Heart right ventricle (tissue), 16 donors: ENCODE data around the gene ATXN2. TPM values are rescaled to one million over a fixed set of nuclear protein-coding genes. Genes with fewer than 3 reads are reported as not detected.

ENCODE experiments used
- ATAC-seq, 8 donors: fragments of 200-7000 bp; cut with Tn5 transposase; one replicate each; pipeline ENCODE4 v1.9.1; 2020; ENCODE audit warnings: mild to moderate bottlenecking in 8 of 8, moderate library complexity in 8 of 8, moderate number of reproducible peaks in 1 of 8
- DNase-seq, 2 donors: peaks; one replicate each; pipeline ENCODE4 v3.0.0-alpha.2; 2020
- H3K27ac ChIP-seq, 10 donors: fragments of 200-600 bp; sonication (generic) in 2 of 10; one replicate each; pipeline versions ENCODE4 v1.5.0 to v1.8.0; 2020 to 2022; ENCODE audit warnings: mild to moderate bottlenecking in 3 of 10
- H3K27me3 ChIP-seq, 7 donors: fragments of 200-600 bp; one replicate each; pipeline ENCODE4 v1.8.0; 2021 to 2022; ENCODE audit warnings: mild to moderate bottlenecking in 2 of 7
- H3K36me3 ChIP-seq, 9 donors: fragments of 200-600 bp; sonication (generic) in 1 of 9; one replicate each; pipeline versions ENCODE4 v1.5.0 to v1.8.0; 2020 to 2022; ENCODE audit warnings: mild to moderate bottlenecking in 2 of 9
- H3K4me1 ChIP-seq, 9 donors: fragments of 200-600 bp; sonication (generic) in 1 of 9; one replicate each; pipeline versions ENCODE4 v1.5.0 to v1.8.0; 2020 to 2022; ENCODE audit warnings: mild to moderate bottlenecking in 4 of 9
- H3K4me3 ChIP-seq, 10 donors: fragments of 200-600 bp; sonication (generic) in 2 of 10; one replicate each; pipeline versions ENCODE4 v1.5.0 to v1.8.0; 2020 to 2022; ENCODE audit warnings: mild to moderate bottlenecking in 7 of 10, moderate library complexity in 2 of 10
- H3K9me3 ChIP-seq, 11 donors: fragments of 200-600 bp in 10 of 11; sonication (generic) in 2 of 11; one replicate each; pipeline versions ENCODE4 v1.5.0 to v1.8.0; 2013 to 2022; ENCODE audit warnings: mild to moderate bottlenecking in 2 of 11, control low read depth in 1 of 11, moderate library complexity in 1 of 11
- CTCF ChIP-seq, 9 donors: fragments of 200-600 bp; sonication (generic) in 2 of 9; IDR thresholded peaks; one replicate each; pipeline versions ENCODE4 v1.5.0 to v1.8.0; 2021 to 2022; ENCODE audit warnings: antibody characterized with exemption in 9 of 9, mild to moderate bottlenecking in 5 of 9, moderate library complexity in 1 of 9
- WGBS, 2 donors: extraction: QIAGEN DNeasy Blood & Tissue Kit; methylation state at CpG; one replicate each; pipeline ENCODE4 v1.1.7; 2013; ENCODE audit warnings: inconsistent platforms in 1 of 2; 5-methylcytosine and 5-hydroxymethylcytosine counted together
- intact Hi-C, 10 donors: fragments of 100-400 bp; cut with DNase I; formaldehyde crosslinking; loops; one replicate each; pipeline versions ENCODE4 v1.11.1 to v1.14.2; 2022
- polyA plus RNA-seq, 2 donors: library from polyadenylated mRNA; stranded (reverse); fragments of 200-250 nt; gene quantifications; one replicate each; pipeline ENCODE4 v1.2.3, GENCODE V29; 2013
- total RNA-seq, 10 donors: library from RNA; stranded (reverse); fragmentation: NEBNext Ultra II Directional in 3 of 10; extraction: Animal tissue kit (Norgen Biotek cat#: 25700) in 3 of 10; gene quantifications; one replicate each; pipeline versions ENCODE4 v1.2.1 to v1.2.4, GENCODE V29; 2021 to 2023
- donor health status: Arrhythmogenic right ventricular cardiomyopathy.
- donor health status: ischemic (EF 13 %, LVEDD 7.1; RV severe dilation, severe dysfunction).
- donor health status: healthy with polysubstance abuse.
- donor health status: DM: no; HTN: yes; CAD: no.
- donor health status: DM: no; HTN: no; CAD: no.
- donor health status: ischemic (EF 25% LVEDD 6.9; RV normal size, moderate dysfunction).
- donor health status: ischemic (EF 25% LVEDD 5.7; RV mildly dilated, moderate dysfunction).
- donor health status: healthy.
- donor health status: DM: yes; HTN: yes; CAD: no.
- donor health status: Ischemic cardiomyopathy.
- donor health status: ischemic (EF 35%, LVEDD 5.7; RV mildly dilated, moderate dysfunction).
- donor health status: nonischemic (EF 11% LVEDD 7.7; RV severe dilation, severe dysfunction).
- donor health status: DM: yes; HTN: yes; CAD: no.
- donor health status: PGD.
- donor health status: ischemic (EF 29% LVEDD 5.4; RV normal size, mild dysfunction).
- donor health status: nonischemic (EF 23%, LVEDD 6.1; RV moderate dilation, normal function).

ATXN2 gene
- total and polyA plus RNA-seq, 12 donors = 18.8 to 69.9 (median 55.0) TPM

GRCh38 chr12:111442301-111443045 is 156.6 kb downstream of the ATXN2 start:
- ATAC-seq (no peak), DNase-seq (no peak)
- Histone ChIP-seq H3K9me3 (no peaks in the 10 kb centered on the region), H3K27ac (peak overlapping the region in 8 of 10 donors; percentile 19 to 93 (median 76)), H3K4me3 (no peak overlapping the region), H3K27me3 (no peaks in the 10 kb centered on the region), H3K36me3 (peaks cover 0 to 59% (median 5%) of the 10 kb centered on the region in 9 donors), H3K4me1 (peaks cover 43 to 100% (median 99%) of the 10 kb centered on the region in 9 donors)
- intact Hi-C loops = loop anchor here in 1 of 10 donors (1.0 kb wide), 1 partner anchor 108 kb away; no protein-coding TSS in a partner anchor
- 83 to 87% methylated on average over 10 of the region's 10 CpGs for WGBS, 2 donors
- no peak for TF ChIP-seq CTCF (IDR thresholded peaks at IDR 0.05)

- 82 to 86% methylated on average over 7 of the region's 7 CpGs for WGBS, 2 donors
- Histone ChIP-seq H3K9me3 (no peaks in the 10 kb centered on the region), H3K27me3 (no peaks in the 10 kb centered on the region), H3K4me3 (no peak overlapping the region), H3K4me1 (peaks cover 39 to 100% (median 98%) of the 10 kb centered on the region in 9 donors), H3K27ac (peak overlapping the region in 8 of 10 donors; percentile 19 to 93 (median 76)), H3K36me3 (peaks cover 0 to 48% (median 0%) of the 10 kb centered on the region in 9 donors)
- intact Hi-C loops = no loop called here
- ATAC-seq (no peak), DNase-seq (no peak)
- no peak for TF ChIP-seq CTCF (IDR thresholded peaks at IDR 0.05)
Observed at GRCh38 chr12:111441107-111441928, 157.8 kb downstream of the ATXN2 start.

GRCh38 chr12:111440631-111441030 is 158.5 kb downstream of the ATXN2 start:
- Histone ChIP-seq H3K27me3 (no peaks in the 10 kb centered on the region), H3K9me3 (no peaks in the 10 kb centered on the region), H3K4me1 (peaks cover 39 to 100% (median 98%) of the 10 kb centered on the region in 9 donors), H3K27ac (peak overlapping the region in 8 of 10 donors; percentile 56 to 93 (median 84)), H3K36me3 (peaks cover 0 to 43% (median 0%) of the 10 kb centered on the region in 9 donors), H3K4me3 (no peak overlapping the region)
- DNase-seq = no peak
- intact Hi-C loops = no loop called here
- ATAC-seq = no peak
- 53 to 61% methylated on average over 3 of the region's 3 CpGs for WGBS, 2 donors
- TF ChIP-seq CTCF (IDR thresholded peaks at IDR 0.05) = no peak

- peaks cover 0 to 43% (median 0%) of the 10 kb centered on the region in 9 donors for H3K36me3 ChIP-seq
- no peak for ATAC-seq
- intact Hi-C loops = no loop called here
Observed at GRCh38 chr12:111440152-111440551, 159.0 kb downstream of the ATXN2 start.

More at GRCh38 chr12:111440152-111440551, 159.0 kb downstream of the ATXN2 start:
- H3K4me3 ChIP-seq = no peak overlapping the region
- H3K27ac ChIP-seq = peak overlapping the region; percentile 11 to 93 (median 70)
- H3K4me1 ChIP-seq = peaks cover 39 to 100% (median 98%) of the 10 kb centered on the region in 9 donors
- DNase-seq = no peak
- WGBS, 2 donors = 56 to 65% methylated on average over 8 of the region's 8 CpGs
- H3K27me3 ChIP-seq = no peaks in the 10 kb centered on the region
- no peaks in the 10 kb centered on the region for H3K9me3 ChIP-seq
- TF ChIP-seq CTCF (IDR thresholded peaks at IDR 0.05) = no peak
